Erythroblast (primary cell): ENCODE measurements around the gene ACR.

Experiments
- GATA1 ChIP-seq: IDR thresholded peaks from 2 replicates; pipeline ENCODE4 v1.6.1; 2011; ENCODE audit warnings: low read depth, mild to moderate bottlenecking, control low read depth, low read length, moderate library complexity
- POLR2A ChIP-seq: IDR thresholded peaks from 2 replicates; pipeline ENCODE4 v1.6.1; 2011; ENCODE audit warnings: mild to moderate bottlenecking, low read length

DNA sequence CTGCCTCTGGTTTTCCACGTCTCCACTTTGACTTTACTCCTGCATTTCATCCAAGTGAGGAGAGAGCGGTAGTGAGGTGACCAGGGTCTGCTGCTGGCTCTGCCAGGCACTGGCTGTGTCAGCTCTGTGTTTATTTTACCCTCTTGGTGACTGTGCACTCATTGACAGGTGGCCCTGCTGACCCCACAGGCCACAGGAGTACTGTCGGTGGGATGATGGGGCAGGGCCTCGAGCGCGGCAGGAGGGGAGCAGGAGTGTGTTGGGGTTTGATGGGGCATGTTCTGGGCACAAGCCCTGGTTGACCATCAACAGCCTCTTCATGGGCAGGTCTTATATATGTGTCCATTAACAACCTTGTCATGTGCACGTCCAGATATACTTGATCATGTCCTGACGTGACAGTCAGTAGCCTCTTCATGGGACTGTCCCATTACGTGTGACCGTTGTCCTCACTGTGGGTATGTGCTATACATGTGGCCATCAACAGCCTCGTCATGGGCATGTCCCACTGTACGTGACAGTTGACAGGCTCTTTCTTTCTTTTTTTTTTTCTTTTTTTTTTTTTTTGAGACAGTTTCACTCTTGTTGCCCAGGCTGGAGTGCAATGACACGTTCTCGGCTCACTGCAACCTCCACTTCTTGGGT is 31.4 kb upstream of the ACR start:
- no peak for TF ChIP-seq POLR2A
- no peak for TF ChIP-seq GATA1
